GM12873 (cell line): ENCODE measurements around the gene KCNMA1.

Experiments
- CTCF ChIP-seq: IDR thresholded peaks from 2 replicates; pipeline ENCODE4 v1.5.1; 2012; ENCODE audit warnings: low read depth, mild to moderate bottlenecking, moderate library complexity, low read length, control low read depth; ENCODE audit not compliant: insufficient read depth; ENCODE audit errors: missing control alignments

Gene KCNMA1

GRCh38 chr10:77180794-77181193, 456.8 kb downstream of the KCNMA1 start:
- no peak for TF ChIP-seq CTCF

GRCh38 chr10:77180104-77180503, 457.5 kb downstream of the KCNMA1 start:
- TF ChIP-seq CTCF, result no peak

GRCh38 chr10:77179015-77179695, 458.5 kb downstream of the KCNMA1 start:
- TF ChIP-seq CTCF, result no peak

GRCh38 chr10:77177589-77177988, 460.0 kb downstream of the KCNMA1 start:
- TF ChIP-seq CTCF, result no peak

- TF ChIP-seq CTCF, result no peak
Measured at GRCh38 chr10:77177161-77177560, 460.4 kb downstream of the KCNMA1 start.

GRCh38 chr10:77176232-77176631, 461.4 kb downstream of the KCNMA1 start:
- TF ChIP-seq CTCF, result no peak

GRCh38 chr10:77175631-77176222, 461.9 kb downstream of the KCNMA1 start:
- no peak for TF ChIP-seq CTCF
